AG08395 (cell line): ENCODE measurements around the gene CNOT1.
A peak's percentile ranks its signal among the peaks of the same experiment; 100 is the strongest.
"Not testable (repeated sequence)": the region's sequence is repeated elsewhere in the genome, so short reads cannot be mapped to it uniquely, and the experiment has no call there.

Experiments
- DNase-seq: peaks from one replicate; pipeline ENCODE4 v3.0.0; 2012; ENCODE audit warnings: mixed read lengths, low spot score

CNOT1 gene

GRCh38 chr16:58582133-58582532 is 47.5 kb downstream of the CNOT1 start:
- no peak for DNase-seq

DNA sequence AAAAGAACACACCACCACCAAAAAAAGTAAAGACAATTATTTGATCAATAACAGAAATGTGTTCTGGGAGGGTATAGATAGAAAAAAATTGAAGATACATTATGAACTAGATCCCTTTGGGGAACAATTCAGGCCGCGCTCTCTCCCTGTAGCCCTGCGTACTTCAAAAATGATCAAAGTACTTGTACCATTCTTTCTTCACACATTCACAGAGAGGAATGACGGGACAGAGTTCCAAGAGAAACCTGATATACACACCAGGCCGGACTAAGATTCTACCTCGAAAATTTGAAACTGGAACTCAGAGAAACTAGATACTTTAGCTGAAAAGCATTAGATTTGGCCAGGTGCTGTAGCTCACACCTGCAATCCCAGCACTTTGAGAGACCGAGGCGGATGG is 50.0 kb downstream of the CNOT1 start:
- DNase-seq, result no peak

DNA sequence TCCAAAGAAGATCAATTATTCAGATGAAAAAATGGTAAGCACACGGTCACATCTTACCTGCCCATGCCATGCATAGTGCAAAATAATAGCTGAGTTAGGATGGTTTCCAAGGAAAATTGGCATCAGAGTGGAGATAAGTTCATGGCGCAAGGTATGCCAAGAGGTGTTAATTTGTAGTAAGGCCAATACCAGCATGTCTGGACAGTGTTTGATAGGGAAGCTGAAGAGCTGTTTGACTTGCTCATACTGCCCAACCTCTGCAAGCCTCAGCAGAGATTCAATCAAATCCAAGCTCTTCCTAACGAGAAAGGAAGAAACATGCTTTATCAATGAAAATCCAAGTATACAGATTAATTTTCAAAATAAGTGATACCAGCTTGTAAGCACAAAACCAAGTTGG is 51.0 kb downstream of the CNOT1 start:
- no peak for DNase-seq

- DNase-seq, result no peak
Observed at GRCh38 chr16:58577141-58577540, 52.5 kb downstream of the CNOT1 start.

- no peak for DNase-seq
Observed at GRCh38 chr16:58574895-58575294, 54.7 kb downstream of the CNOT1 start.

- not testable (repeated sequence) for DNase-seq
Observed at GRCh38 chr16:58565697-58566096, 63.9 kb downstream of the CNOT1 start.

DNA sequence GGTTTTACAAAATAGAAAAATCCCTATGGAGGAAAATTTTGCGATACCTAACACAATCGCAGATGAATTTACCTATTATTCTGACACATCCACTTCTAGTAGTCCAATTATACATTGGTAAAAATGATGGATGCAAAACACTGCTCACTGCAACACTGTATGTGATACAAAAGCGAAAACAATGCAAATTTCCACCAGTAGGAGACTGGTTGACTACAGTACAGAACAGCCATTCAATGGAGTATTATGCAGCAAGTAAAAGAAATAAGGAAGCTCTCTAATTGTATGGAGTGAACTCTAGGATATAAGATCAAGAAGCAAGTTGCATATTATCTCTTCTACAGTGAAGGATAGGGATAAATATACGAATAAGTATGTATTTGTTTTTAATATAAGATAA is 65.9 kb downstream of the CNOT1 start:
- DNase-seq, result no peak

DNA sequence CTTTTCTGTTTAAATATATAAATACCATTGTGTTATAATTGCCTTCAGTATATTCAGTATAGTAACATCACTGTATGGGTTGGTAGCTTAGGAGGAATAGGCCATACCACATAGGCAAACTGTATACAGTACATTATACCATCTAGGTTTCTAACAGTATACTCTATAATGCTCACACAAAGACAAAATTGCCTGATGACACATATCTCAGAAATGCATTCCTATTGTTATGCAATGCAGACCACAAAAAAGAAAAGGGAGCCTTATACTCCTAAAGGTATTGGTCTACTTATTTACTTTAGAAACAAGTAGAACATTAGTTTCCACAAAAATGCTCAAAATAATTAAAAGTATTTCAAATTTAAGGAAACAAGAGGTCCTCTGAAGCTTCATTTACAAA is 66.4 kb downstream of the CNOT1 start:
- peak; percentile 50 for DNase-seq

GRCh38 chr16:58556678-58557077 is 72.9 kb downstream of the CNOT1 start:
- DNase-seq, result no peak

DNA sequence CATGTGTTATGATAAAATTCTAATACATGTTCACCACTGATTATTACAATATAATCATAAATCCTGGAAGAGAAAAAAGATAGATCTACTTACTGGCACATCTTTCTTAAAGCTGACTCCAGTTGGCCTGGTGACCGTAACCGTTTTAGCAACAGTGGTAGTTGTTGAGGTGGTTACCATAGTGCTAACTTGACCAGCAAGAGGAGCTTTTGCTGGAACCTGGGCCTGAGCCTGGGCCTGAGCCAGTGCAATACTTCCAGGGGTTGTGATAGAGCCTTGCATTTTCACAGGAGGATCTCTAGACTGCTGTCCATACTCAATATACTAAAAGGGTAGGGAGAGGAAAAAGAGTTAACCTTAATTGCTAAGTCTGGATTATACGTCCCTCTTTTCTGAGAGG is 78.1 kb downstream of the CNOT1 start:
- no peak for DNase-seq

DNA sequence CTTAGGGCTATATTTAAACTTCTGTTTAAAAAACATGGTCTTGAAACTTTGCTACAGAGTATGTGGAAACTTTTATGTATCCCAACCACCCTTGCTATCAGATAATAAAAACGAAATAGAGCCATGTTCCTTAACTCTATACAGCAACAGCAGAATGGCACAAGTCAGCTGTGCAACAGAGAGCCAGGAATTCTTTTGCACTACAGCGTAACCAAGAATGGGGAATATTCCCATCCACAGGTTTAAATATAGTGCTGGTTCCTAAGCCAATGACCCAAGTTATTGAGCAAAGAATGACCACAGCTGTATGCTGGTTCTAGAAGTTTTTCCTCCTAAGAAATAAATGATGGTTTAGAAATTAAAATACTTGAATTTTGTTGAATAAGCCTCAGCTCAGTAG is 81.2 kb downstream of the CNOT1 start:
- no peak for DNase-seq

DNA sequence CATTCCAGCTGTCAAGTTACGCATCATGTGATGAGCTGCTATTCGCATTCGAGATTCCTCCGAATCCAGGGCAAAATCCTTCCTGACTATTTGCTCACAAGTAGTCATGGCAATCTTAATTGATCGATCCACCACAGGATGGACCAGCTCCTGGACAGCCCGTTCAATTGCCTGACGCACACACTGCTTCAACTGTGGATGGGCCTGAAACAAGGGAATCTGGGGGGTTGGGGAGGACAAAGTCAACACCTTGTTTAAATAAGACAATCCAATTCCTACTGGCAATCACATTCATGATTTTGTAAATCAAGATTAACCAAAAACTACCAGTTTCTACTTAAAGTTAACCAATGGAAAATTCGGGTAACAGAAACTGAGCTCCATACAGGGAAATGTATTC is 85.9 kb downstream of the CNOT1 start:
- no peak for DNase-seq

GRCh38 chr16:58542291-58542690 is 87.3 kb downstream of the CNOT1 start:
- no peak for DNase-seq

DNA sequence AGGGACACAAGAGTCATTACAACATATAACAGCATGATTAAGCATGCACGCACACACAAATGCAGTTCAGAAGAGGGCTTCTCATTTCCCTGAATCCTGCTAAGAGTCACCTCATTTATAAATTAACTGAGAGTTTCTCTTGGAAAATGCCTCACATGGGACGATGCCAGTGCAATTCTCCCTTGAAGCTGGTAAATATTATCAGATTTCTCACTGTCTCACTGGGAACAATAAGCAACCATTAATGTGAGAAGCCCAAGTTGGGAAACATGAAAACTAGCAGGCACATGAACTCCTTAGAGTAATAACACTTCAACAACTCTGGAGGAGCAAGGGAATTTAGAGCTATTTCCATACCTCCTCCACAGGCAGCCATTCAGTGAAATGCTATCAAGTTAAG is 87.9 kb downstream of the CNOT1 start:
- no peak for DNase-seq

- DNase-seq, result no peak
Observed at GRCh38 chr16:58537124-58537906, 92.3 kb downstream of the CNOT1 start.

DNA sequence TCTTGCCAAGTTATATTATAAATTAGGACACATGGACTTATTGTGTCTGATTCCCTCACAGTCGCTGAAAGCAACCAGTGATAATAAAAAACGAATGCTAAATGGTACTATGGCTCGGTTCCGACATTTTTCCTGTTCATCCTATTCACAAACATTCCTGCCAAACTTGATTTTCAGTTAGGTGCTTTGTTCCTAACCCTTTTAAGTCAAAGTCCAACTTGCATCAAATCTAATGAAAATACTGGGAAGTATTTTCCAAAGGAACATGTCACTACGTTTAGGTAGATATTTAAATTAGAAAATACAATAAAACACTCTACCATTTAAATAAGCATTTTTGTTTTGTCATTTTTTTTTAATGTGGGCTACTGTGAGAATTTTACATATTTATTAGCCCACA is 93.3 kb downstream of the CNOT1 start:
- DNase-seq, result no peak

- no peak for DNase-seq
Observed at GRCh38 chr16:58535100-58535499, 94.5 kb downstream of the CNOT1 start.

DNA sequence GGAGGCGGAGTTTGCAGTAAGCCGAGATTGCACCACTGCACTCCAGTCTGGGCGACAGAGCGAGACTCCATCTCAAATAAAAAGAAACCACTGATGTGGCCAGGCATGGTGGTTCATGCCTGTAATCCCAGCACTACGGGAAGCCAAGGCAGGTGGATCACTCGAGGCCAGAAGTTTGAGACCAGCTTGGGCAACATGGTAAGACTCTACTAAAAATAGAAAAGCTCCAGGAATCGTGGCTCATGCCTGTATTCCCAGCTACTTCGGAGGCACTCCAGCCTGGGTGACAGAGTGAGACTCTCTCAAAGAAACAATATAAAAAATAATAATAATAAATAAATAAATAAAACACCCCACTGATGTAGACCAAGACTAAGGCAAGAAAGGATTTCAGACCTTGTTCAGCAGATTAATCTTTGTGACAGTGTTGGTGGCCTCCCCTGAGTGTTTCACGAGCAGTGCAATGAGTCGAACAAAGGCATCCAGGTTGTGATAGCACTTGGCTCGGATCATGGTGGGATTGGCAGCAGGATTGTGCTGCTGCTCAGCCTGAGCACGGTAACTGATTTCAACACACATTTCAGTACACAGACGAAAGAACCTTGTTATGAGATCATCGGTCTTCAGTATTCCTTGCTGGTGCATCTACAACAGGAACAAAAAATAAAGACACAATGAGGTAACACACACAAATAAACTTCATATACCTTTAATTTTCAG is 95.7 kb downstream of the CNOT1 start:
- DNase-seq, result no peak

DNA sequence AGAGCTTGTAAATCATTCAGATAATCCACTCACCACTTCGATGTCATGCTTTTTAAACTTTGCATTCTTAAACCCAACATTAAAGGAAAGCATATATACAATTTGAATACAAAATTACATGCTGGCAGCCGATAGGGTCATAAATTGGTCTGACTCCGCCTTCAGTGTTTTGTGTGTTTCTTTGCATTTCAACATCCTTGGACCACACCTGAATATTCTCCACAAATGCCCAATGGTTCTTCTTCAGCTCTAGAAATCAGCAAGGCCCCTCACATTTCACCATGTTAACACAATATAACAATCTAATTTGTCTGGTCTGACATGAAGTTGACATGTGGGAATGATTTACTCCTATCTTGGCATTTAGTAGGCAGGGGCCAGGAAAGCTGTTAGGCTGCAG is 97.2 kb downstream of the CNOT1 start:
- DNase-seq, result no peak

DNA sequence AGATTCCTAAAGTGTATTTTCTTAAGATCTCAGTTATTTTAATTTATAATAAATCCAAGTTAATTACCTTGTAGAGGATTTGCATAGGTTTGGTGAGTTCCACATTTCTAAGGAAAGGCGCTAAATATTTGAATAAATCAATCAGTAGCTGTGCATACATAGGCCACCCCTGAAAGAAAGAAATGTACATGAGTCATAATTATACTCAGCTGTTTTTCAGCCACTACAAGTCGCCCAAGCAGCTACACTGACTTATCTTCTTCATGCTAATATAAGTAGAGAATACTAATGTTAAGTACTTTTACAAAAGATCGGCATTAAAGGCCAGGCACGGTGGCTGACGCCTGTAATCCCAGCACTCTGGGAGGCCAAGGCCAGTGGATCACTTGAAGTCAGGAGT is 99.4 kb downstream of the CNOT1 start:
- DNase-seq, result peak; percentile 14

DNA sequence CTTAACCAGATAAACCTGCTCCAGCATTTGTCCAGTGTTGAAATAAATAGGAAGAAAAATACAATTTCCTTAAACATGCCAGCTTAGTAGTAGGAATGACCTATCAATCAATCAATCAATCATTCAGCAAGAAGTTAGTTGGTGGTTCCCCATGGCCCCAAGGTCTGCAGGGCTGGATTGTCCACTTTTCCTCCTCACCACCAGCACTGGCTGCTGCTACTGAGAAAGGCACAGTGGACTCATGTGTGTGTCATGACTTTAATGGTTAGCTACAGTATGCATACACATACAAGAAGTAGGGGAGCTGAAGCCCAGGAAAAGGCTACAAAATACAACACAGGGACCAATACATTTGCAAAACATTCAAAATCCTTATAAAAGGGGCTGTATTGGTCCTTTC is 109.9 kb downstream of the CNOT1 start:
- DNase-seq, result no peak

- DNase-seq, result no peak
Observed at GRCh38 chr16:58518980-58519368, 110.7 kb downstream of the CNOT1 start.

- DNase-seq, result no peak
Observed at GRCh38 chr16:58518083-58518979, 111.3 kb downstream of the CNOT1 start.
